Panc1 (cell line): ENCODE results near the gene GTF3C5. TPM values are rescaled to one million over a fixed set of nuclear protein-coding genes. Genes with fewer than 3 reads are reported as not detected.

Experiments used
- ATAC-seq: fragments of 200-7000 bp; cut with Tn5 transposase; 2 replicates; pipeline ENCODE4 v1.9.1; 2020; ENCODE audit warnings: mild to moderate bottlenecking, moderate library complexity
- BruUV-seq: library from RNA; stranded (reverse); fragments of 400-500 nt; replicated peaks from 2 replicates; lab custom pipeline; 2021; lab: Mats Ljungman, UMichigan
- CTCF ChIA-PET: fragments of 300-600 bp; sonication (Branson Sonifier 250); formaldehyde crosslinking; loops from one replicate; lab custom pipeline; 2022; ENCODE audit warnings: antibody characterized with exemption; lab: Charles Lee
- POLR2A ChIA-PET: fragments of 300-600 bp; sonication (Branson Sonifier 250); formaldehyde crosslinking; loops from one replicate; lab custom pipeline; 2022; ENCODE audit warnings: antibody characterized with exemption; lab: Charles Lee
- DNase-seq: peaks from one replicate; pipeline ENCODE4 v3.0.0-alpha.2; 2010; ENCODE audit warnings: low read depth, low spot score
- H3K27ac ChIP-seq: 2 replicates; pipeline ENCODE4 v1.5.1; 2011; ENCODE audit warnings: mild to moderate bottlenecking, low read length, inconsistent platforms
- H3K27me3 ChIP-seq: fragments of 200-500 bp; sonication (Bioruptor generic); 2 replicates; pipeline ENCODE4 v1.6.0; 2014; ENCODE audit warnings: low read length, inconsistent platforms; ENCODE audit not compliant: control insufficient read depth, insufficient read depth
- H3K36me3 ChIP-seq: fragments of 200-500 bp; sonication (Bioruptor generic); 2 replicates; pipeline ENCODE4 v1.5.1; 2014; ENCODE audit warnings: inconsistent platforms, mild to moderate bottlenecking, low read length, moderate library complexity; ENCODE audit not compliant: control insufficient read depth, insufficient read depth
- H3K4me1 ChIP-seq: 2 replicates; pipeline ENCODE4 v1.5.1; 2011; ENCODE audit warnings: inconsistent platforms, mild to moderate bottlenecking, low read length, moderate library complexity; ENCODE audit not compliant: control insufficient read depth, insufficient read depth
- H3K4me3 ChIP-seq, 2 experiments: 2 replicates each; pipeline ENCODE4 v1.5.1; 2011 to 2012; ENCODE audit warnings: low read depth in 2 of 2, low read length in 2 of 2, mild to moderate bottlenecking in 2 of 2, inconsistent platforms in 1 of 2, moderate library complexity in 1 of 2
- H3K9me3 ChIP-seq: fragments of 200-500 bp; sonication (Bioruptor generic); 2 replicates; pipeline ENCODE4 v1.5.1; 2014; ENCODE audit warnings: low read depth, mild to moderate bottlenecking, inconsistent platforms, low read length, moderate library complexity; ENCODE audit not compliant: control insufficient read depth, insufficient read depth
- POLR2AphosphoS5 ChIP-seq: IDR thresholded peaks from 2 replicates; pipeline ENCODE4 v1.6.1; 2012; ENCODE audit warnings: mild to moderate bottlenecking, low read depth, low read length, moderate library complexity
- SIN3A ChIP-seq: IDR thresholded peaks from 2 replicates; pipeline ENCODE4 v1.6.1; 2012; ENCODE audit warnings: low read depth, mild to moderate bottlenecking, low read length, moderate library complexity, borderline replicate concordance; ENCODE audit not compliant: insufficient read depth
- TCF7L2 ChIP-seq: IDR thresholded peaks from 2 replicates; pipeline ENCODE4 v1.6.1; 2011; ENCODE audit warnings: mild to moderate bottlenecking, low read depth, low read length, inconsistent platforms
- in situ Hi-C: cut with HindIII; loops from 2 replicates; pipeline ENCODE4 v1.10.0; 2016; ENCODE audit warnings: low sequenced_read_pairs, low pct_unique_long_range_greater_than_20kb
- intact Hi-C: fragments of 100-400 bp; cut with micrococcal nuclease; formaldehyde crosslinking; loops from one replicate; pipeline ENCODE4 v1.10.0; 2022; ENCODE audit not compliant: unreplicated experiment
- total RNA-seq: library from RNA; stranded (reverse); gene quantifications from one replicate; pipeline ENCODE4 v1.2.1, GENCODE V29; 2021; ENCODE audit not compliant: unreplicated experiment
- TF ChIP-seq, protein P1 (sequence below), 2 experiments: IDR thresholded peaks; 2 replicates each; pipeline ENCODE4 v1.6.1; 2011 to 2012; ENCODE audit warnings: low read depth in 2 of 2, control low read depth in 1 of 2, low read length in 1 of 2, mild to moderate bottlenecking in 1 of 2, moderate library complexity in 1 of 2; ENCODE audit not compliant: insufficient read depth in 1 of 2
- TF ChIP-seq, protein P2 (sequence below): fragments of 450-650 bp; IDR thresholded peaks from 2 replicates; pipeline ENCODE4 v1.5.1; 2017; ENCODE audit warnings: mild to moderate bottlenecking

Gene GTF3C5
- total RNA-seq, 1 experiment from 2014 or later: 47.7 TPM

DNA sequence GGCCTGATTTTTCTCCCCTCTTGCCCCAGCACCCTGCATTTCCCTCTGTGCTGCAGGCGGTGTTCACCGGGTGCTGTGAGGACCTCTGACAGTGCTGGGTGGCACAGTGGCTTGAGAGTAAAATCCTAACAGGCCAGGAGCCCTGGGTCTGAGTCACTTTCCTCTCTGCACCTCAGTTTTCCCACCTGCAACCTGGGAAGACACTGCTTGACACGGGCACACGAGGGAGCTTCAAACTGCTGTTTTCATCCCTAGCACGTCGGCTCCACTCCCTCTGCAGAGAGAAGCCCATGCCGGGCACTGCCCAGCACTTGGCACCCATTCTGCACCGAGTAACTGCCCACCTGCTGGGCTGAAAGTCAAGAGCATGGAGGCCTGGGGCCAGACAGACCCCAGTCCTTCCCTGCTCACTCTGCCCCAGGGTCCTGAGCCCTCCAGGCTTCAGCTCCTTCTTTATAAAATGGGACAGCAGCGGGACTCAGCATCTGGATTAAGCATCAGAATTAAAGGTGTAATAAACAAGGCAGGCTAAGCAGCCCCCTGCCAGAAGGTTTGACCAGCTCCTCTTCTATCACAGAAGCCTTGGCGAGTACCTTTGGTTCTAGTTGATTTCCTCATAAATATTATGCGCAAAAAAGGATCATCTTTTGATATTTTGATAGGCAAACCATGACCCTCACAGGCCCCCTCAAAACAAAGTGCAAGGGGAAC, 47.2 kb upstream of the GTF3C5 start:
- no peak for ATAC-seq
- no peak overlapping the region for H3K4me3 ChIP-seq
- in situ Hi-C loops: no loop called here
- no peaks in the 10 kb centered on the region for H3K4me1 ChIP-seq
- H3K9me3 ChIP-seq: no peaks in the 10 kb centered on the region
- intact Hi-C loops: no loop called here
- ChIA-PET CTCF (no interaction called here), POLR2A (no interaction called here)
- H3K27me3 ChIP-seq: no peaks in the 10 kb centered on the region
- TF ChIP-seq SIN3A (no peak), POLR2AphosphoS5 (no peak), TCF7L2 (no peak)
- BruUV-seq: no TSS peak
- no peaks in the 10 kb centered on the region for H3K36me3 ChIP-seq
- H3K27ac ChIP-seq: no peak overlapping the region
- DNase-seq: no peak

DNA sequence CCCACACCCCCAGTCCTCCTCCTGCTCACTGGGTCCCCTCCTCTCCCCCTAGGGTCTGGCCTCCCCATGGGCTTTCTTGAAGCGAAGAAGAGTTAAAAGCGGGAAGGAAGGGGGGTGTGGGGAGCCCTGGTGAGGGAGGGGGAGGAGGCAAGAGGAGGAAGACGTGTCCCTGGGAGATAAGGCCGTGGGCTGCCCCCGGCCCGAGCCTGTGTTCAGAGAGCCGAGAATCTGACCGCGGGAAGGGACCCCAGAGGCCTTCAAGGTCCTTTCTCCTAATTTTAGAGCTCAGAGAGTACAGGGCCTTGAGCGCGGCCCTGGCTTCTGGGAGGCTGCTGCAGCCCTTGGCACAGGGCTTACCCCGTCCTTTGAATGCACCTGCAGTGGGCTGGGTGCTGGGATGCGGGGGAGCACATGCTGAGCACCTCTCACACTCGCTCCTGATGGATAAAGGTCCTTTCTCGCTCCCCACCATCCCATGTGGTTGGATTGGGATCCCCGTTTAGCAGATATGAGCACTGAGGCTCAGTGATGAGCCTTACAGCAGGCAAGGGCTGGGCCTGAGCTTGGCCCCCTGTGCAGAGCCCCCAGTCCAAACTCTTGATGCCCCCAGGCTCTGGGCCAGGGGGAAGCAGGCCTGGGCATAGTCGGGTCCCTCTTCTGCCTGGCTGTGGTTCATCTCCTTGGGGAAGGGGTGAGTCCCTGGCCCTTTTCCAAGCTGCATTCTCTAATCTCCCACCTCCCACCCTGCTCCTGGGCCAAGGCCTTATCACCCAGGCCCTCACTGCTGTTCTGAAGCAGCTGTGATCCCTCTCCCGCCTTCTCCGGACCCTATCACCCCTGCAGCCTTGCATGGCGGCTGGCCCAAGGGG, 46.4 kb upstream of the GTF3C5 start:
- Histone ChIP-seq H3K27me3 (no peaks in the 10 kb centered on the region), H3K4me3 (no peak overlapping the region), H3K36me3 (no peaks in the 10 kb centered on the region), H3K27ac (no peak overlapping the region), H3K9me3 (no peaks in the 10 kb centered on the region), H3K4me1 (no peaks in the 10 kb centered on the region)
- no TSS peak for BruUV-seq
- intact Hi-C loops: no loop called here
- in situ Hi-C loops: no loop called here
- ATAC-seq (no peak), DNase-seq (no peak)
- ChIA-PET CTCF (no interaction called here), POLR2A (no interaction called here)
- TF ChIP-seq TCF7L2 (no peak), POLR2AphosphoS5 (no peak), SIN3A (no peak)
- TF ChIP-seq, protein P1, sequence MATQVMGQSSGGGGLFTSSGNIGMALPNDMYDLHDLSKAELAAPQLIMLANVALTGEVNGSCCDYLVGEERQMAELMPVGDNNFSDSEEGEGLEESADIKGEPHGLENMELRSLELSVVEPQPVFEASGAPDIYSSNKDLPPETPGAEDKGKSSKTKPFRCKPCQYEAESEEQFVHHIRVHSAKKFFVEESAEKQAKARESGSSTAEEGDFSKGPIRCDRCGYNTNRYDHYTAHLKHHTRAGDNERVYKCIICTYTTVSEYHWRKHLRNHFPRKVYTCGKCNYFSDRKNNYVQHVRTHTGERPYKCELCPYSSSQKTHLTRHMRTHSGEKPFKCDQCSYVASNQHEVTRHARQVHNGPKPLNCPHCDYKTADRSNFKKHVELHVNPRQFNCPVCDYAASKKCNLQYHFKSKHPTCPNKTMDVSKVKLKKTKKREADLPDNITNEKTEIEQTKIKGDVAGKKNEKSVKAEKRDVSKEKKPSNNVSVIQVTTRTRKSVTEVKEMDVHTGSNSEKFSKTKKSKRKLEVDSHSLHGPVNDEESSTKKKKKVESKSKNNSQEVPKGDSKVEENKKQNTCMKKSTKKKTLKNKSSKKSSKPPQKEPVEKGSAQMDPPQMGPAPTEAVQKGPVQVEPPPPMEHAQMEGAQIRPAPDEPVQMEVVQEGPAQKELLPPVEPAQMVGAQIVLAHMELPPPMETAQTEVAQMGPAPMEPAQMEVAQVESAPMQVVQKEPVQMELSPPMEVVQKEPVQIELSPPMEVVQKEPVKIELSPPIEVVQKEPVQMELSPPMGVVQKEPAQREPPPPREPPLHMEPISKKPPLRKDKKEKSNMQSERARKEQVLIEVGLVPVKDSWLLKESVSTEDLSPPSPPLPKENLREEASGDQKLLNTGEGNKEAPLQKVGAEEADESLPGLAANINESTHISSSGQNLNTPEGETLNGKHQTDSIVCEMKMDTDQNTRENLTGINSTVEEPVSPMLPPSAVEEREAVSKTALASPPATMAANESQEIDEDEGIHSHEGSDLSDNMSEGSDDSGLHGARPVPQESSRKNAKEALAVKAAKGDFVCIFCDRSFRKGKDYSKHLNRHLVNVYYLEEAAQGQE (IDR thresholded peaks at IDR 0.05; ENCODE audit: insufficient read depth in 1 of 2, low read depth in 2 of 2, low read length in 1 of 2): no peak
- TF ChIP-seq, protein P2, sequence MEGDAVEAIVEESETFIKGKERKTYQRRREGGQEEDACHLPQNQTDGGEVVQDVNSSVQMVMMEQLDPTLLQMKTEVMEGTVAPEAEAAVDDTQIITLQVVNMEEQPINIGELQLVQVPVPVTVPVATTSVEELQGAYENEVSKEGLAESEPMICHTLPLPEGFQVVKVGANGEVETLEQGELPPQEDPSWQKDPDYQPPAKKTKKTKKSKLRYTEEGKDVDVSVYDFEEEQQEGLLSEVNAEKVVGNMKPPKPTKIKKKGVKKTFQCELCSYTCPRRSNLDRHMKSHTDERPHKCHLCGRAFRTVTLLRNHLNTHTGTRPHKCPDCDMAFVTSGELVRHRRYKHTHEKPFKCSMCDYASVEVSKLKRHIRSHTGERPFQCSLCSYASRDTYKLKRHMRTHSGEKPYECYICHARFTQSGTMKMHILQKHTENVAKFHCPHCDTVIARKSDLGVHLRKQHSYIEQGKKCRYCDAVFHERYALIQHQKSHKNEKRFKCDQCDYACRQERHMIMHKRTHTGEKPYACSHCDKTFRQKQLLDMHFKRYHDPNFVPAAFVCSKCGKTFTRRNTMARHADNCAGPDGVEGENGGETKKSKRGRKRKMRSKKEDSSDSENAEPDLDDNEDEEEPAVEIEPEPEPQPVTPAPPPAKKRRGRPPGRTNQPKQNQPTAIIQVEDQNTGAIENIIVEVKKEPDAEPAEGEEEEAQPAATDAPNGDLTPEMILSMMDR: no peak
